ENCODE data around the gene CTDNEP1. TPM values are rescaled to one million over a fixed set of nuclear protein-coding genes. Genes with fewer than 3 reads are reported as not detected.
A peak's percentile ranks its signal among the peaks of the same experiment; 100 is the strongest.

The CTDNEP1 gene
- total RNA-seq, 3 donors from 2014 or later (not counting 1 experiment from before 2014, with no cell fraction given) = 127 to 139 (median 131) TPM

- DNase-seq (peak; percentile 93 to 99), ATAC-seq (peak; percentile 79 to 91 (median 80))
- TF ChIP-seq, protein P1, sequence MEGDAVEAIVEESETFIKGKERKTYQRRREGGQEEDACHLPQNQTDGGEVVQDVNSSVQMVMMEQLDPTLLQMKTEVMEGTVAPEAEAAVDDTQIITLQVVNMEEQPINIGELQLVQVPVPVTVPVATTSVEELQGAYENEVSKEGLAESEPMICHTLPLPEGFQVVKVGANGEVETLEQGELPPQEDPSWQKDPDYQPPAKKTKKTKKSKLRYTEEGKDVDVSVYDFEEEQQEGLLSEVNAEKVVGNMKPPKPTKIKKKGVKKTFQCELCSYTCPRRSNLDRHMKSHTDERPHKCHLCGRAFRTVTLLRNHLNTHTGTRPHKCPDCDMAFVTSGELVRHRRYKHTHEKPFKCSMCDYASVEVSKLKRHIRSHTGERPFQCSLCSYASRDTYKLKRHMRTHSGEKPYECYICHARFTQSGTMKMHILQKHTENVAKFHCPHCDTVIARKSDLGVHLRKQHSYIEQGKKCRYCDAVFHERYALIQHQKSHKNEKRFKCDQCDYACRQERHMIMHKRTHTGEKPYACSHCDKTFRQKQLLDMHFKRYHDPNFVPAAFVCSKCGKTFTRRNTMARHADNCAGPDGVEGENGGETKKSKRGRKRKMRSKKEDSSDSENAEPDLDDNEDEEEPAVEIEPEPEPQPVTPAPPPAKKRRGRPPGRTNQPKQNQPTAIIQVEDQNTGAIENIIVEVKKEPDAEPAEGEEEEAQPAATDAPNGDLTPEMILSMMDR (IDR thresholded peaks at IDR 0.05) = no peak
- no peaks in the 10 kb centered on the region for H3K27me3 Mint-ChIP-seq (ENCODE audit: low read depth in 2 of 2)
- no peaks in the 10 kb centered on the region for H3K36me3 Mint-ChIP-seq
- H3K36me3 ChIP-seq (ENCODE audit: control insufficient read depth, insufficient read depth, low read length) = no peaks in the 10 kb centered on the region
- 0% methylated on average over 34 of the region's 34 CpGs for WGBS (ENCODE audit: insufficient coverage)
- H3K27ac ChIP-seq (ENCODE audit: low read length) = peak overlapping the region; percentile 96
- H3K4me3 Mint-ChIP-seq = peak overlapping the region; percentile 93
- intact Hi-C loops (cut with micrococcal nuclease) = loop anchor here (1.0 to 2.0 kb wide), 3 partner anchors 9 to 102 kb away; partner anchors contain the start of genes EIF5A and ELP5
- H3K27me3 ChIP-seq (ENCODE audit: control insufficient read depth, insufficient read depth, low read length) = no peaks in the 10 kb centered on the region
- H3K9me3 ChIP-seq (ENCODE audit: control insufficient read depth, insufficient read depth, low read length) = no peaks in the 10 kb centered on the region
- H3K9me3 Mint-ChIP-seq = no peaks in the 10 kb centered on the region
- peak overlapping the region; percentile 57 for H3K4me3 ChIP-seq (ENCODE audit: low read length)
- H3K27ac Mint-ChIP-seq = peak overlapping the region; percentile 93 to 95
- H3K4me1 Mint-ChIP-seq = peaks cover 27 to 34% of the 10 kb centered on the region in 2 donors
- H3K4me1 ChIP-seq (ENCODE audit: control insufficient read depth, insufficient read depth, low read length) = peaks cover 24% of the 10 kb centered on the region
These were observed 46.6 kb downstream of the CTDNEP1 start for GRCh38 chr17:7204828-7205461.

DNA sequence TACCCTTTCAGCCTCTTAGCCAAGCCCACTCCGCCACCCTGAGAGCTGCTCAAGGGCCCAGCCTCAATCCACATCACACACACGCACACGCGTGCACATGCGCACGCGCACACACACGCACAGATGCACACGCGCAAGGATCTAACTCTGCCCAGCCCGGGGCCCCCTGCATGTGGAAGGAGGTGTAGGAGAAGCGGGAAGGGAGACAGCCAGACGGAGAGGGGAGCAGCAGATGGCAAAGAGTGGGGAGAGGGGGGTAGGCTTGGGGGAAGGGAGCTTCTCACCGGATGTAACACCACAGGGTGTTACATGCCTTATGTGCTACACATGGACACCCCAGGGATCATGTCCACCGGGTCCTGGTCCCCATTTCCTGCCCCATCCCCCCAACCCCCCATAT is 47.2 kb downstream of the CTDNEP1 start:
- peak overlapping the region; percentile 93 to 95 for H3K27ac Mint-ChIP-seq
- Histone ChIP-seq H3K4me1 (ENCODE audit: control insufficient read depth, insufficient read depth, low read length) (peaks cover 24% of the 10 kb centered on the region), H3K27me3 (ENCODE audit: control insufficient read depth, insufficient read depth, low read length) (no peaks in the 10 kb centered on the region), H3K9me3 (ENCODE audit: control insufficient read depth, insufficient read depth, low read length) (no peaks in the 10 kb centered on the region), H3K36me3 (ENCODE audit: control insufficient read depth, insufficient read depth, low read length) (no peaks in the 10 kb centered on the region), H3K27ac (ENCODE audit: low read length) (peak overlapping the region; percentile 96), H3K4me3 (ENCODE audit: low read length) (peak overlapping the region; percentile 57)
- ATAC-seq (peak; percentile 32 to 65 (median 39)), DNase-seq (peak in 1 of 2 donors; percentile 46)
- no peaks in the 10 kb centered on the region for H3K27me3 Mint-ChIP-seq (ENCODE audit: low read depth in 2 of 2)
- H3K36me3 Mint-ChIP-seq = no peaks in the 10 kb centered on the region
- no peaks in the 10 kb centered on the region for H3K9me3 Mint-ChIP-seq
- peak overlapping the region; percentile 93 for H3K4me3 Mint-ChIP-seq
- TF ChIP-seq, protein P1 (IDR thresholded peaks at IDR 0.05) = no peak
- intact Hi-C loops (cut with micrococcal nuclease) = loop anchor here (2.0 kb wide), 1 partner anchor 48 kb away; the partner anchor contains the start of gene ELP5
- 82% methylated on average over 15 of the region's 15 CpGs for WGBS (ENCODE audit: insufficient coverage)
- H3K4me1 Mint-ChIP-seq = peaks cover 27 to 34% of the 10 kb centered on the region in 2 donors

- H3K9me3 Mint-ChIP-seq = no peaks in the 10 kb centered on the region
- H3K27ac Mint-ChIP-seq = peak overlapping the region; percentile 93 to 95
- H3K4me3 ChIP-seq (ENCODE audit: low read length) = no peak overlapping the region
- H3K4me1 Mint-ChIP-seq = peaks cover 27 to 34% of the 10 kb centered on the region in 2 donors
- H3K27ac ChIP-seq (ENCODE audit: low read length) = peak overlapping the region; percentile 96
- H3K27me3 Mint-ChIP-seq (ENCODE audit: low read depth in 2 of 2) = no peaks in the 10 kb centered on the region
- H3K4me1 ChIP-seq (ENCODE audit: control insufficient read depth, insufficient read depth, low read length) = peaks cover 24% of the 10 kb centered on the region
- ATAC-seq (no peak), DNase-seq (no peak)
- H3K36me3 Mint-ChIP-seq = no peaks in the 10 kb centered on the region
- no peaks in the 10 kb centered on the region for H3K27me3 ChIP-seq (ENCODE audit: control insufficient read depth, insufficient read depth, low read length)
- no peaks in the 10 kb centered on the region for H3K9me3 ChIP-seq (ENCODE audit: control insufficient read depth, insufficient read depth, low read length)
- 98% methylated on average over 16 of the region's 16 CpGs for WGBS (ENCODE audit: insufficient coverage)
- no peak overlapping the region for H3K4me3 Mint-ChIP-seq
- TF ChIP-seq, protein P1 (IDR thresholded peaks at IDR 0.05) = no peak
- intact Hi-C loops (cut with micrococcal nuclease) = no loop called here
- no peaks in the 10 kb centered on the region for H3K36me3 ChIP-seq (ENCODE audit: control insufficient read depth, insufficient read depth, low read length)
These were observed 48.1 kb downstream of the CTDNEP1 start for GRCh38 chr17:7203391-7203790.

Measured in natural killer cell (primary cell).